Mucosa of rectum (tissue), 2 donors: ENCODE measurements around the gene SNN.
A peak's percentile ranks its signal among the peaks of the same experiment; 100 is the strongest.

Experiments
- H3K27ac ChIP-seq, 2 donors: one replicate each; pipeline ENCODE4 v1.7.0; 2013; ENCODE audit warnings: inconsistent platforms in 2 of 2, low read depth in 2 of 2, low read length in 2 of 2
- H3K27me3 ChIP-seq, 2 donors: one replicate each; pipeline ENCODE4 v1.7.0; 2013; ENCODE audit warnings: low read length in 2 of 2; ENCODE audit not compliant: control insufficient read depth in 2 of 2, insufficient read depth in 2 of 2
- H3K36me3 ChIP-seq, 2 donors: one replicate each; pipeline ENCODE4 v1.7.0; 2013; ENCODE audit warnings: low read length in 2 of 2; ENCODE audit not compliant: control insufficient read depth in 2 of 2, insufficient read depth in 2 of 2
- H3K4me1 ChIP-seq, 2 donors: one replicate each; pipeline ENCODE4 v1.7.0; 2013; ENCODE audit warnings: low read length in 2 of 2, mild to moderate bottlenecking in 1 of 2; ENCODE audit not compliant: control insufficient read depth in 2 of 2, insufficient read depth in 2 of 2
- H3K4me3 ChIP-seq, 2 donors: one replicate each; pipeline ENCODE4 v1.7.0; 2013; ENCODE audit warnings: low read length in 2 of 2
- H3K9ac ChIP-seq, 2 donors: one replicate each; pipeline ENCODE4 v1.7.0; 2013; ENCODE audit warnings: low read length in 2 of 2, low read depth in 1 of 2, mild to moderate bottlenecking in 1 of 2
- H3K9me3 ChIP-seq, 2 donors: one replicate each; pipeline ENCODE4 v1.7.0; 2013; ENCODE audit warnings: low read length in 2 of 2; ENCODE audit not compliant: control insufficient read depth in 2 of 2
- donor health status: healthy.
- donor health status: Normal muscosa, but diverticular disease.

Gene SNN

GRCh38 chr16:11687601-11688519, 19.6 kb downstream of the SNN start:
- Histone ChIP-seq H3K36me3 (peaks cover 52 to 71% of the 10 kb centered on the region in 2 donors), H3K4me3 (no peak overlapping the region), H3K9ac (no peak overlapping the region), H3K27me3 (no peaks in the 10 kb centered on the region), H3K4me1 (peaks cover 11 to 15% of the 10 kb centered on the region in 2 donors), H3K9me3 (no peaks in the 10 kb centered on the region), H3K27ac (no peak overlapping the region)

- H3K9me3 ChIP-seq = no peaks in the 10 kb centered on the region
- no peaks in the 10 kb centered on the region for H3K27me3 ChIP-seq
- H3K27ac ChIP-seq = no peak overlapping the region
- H3K4me1 ChIP-seq = peaks cover 9% of the 10 kb centered on the region in 2 donors
- H3K36me3 ChIP-seq = peaks cover 48 to 69% of the 10 kb centered on the region in 2 donors
- no peak overlapping the region for H3K4me3 ChIP-seq
- no peak overlapping the region for H3K9ac ChIP-seq
These were observed 20.2 kb downstream of the SNN start for GRCh38 chr16:11688520-11688886.

- peaks cover 44 to 62% of the 10 kb centered on the region in 2 donors for H3K36me3 ChIP-seq
These were observed 21.0 kb downstream of the SNN start for GRCh38 chr16:11689031-11689840.

GRCh38 chr16:11691235-11691634, 23.0 kb downstream of the SNN start:
- H3K4me3 ChIP-seq = no peak overlapping the region
- H3K27ac ChIP-seq = no peak overlapping the region
- H3K9me3 ChIP-seq = no peaks in the 10 kb centered on the region
- no peaks in the 10 kb centered on the region for H3K27me3 ChIP-seq
- no peak overlapping the region for H3K9ac ChIP-seq
- peaks cover 49 to 69% of the 10 kb centered on the region in 2 donors for H3K36me3 ChIP-seq
- H3K4me1 ChIP-seq = peaks cover 8 to 9% of the 10 kb centered on the region in 2 donors

More at GRCh38 chr16:11689031-11689840, 21.0 kb downstream of the SNN start:
- Histone ChIP-seq H3K27ac (peak overlapping the region; percentile 17 to 21), H3K4me1 (peaks cover 8 to 9% of the 10 kb centered on the region in 2 donors), H3K9me3 (no peaks in the 10 kb centered on the region), H3K27me3 (no peaks in the 10 kb centered on the region), H3K4me3 (no peak overlapping the region), H3K9ac (no peak overlapping the region)

- H3K36me3 ChIP-seq = peaks cover 52 to 69% of the 10 kb centered on the region in 2 donors
- H3K27me3 ChIP-seq = no peaks in the 10 kb centered on the region
These were observed 23.5 kb downstream of the SNN start for GRCh38 chr16:11691771-11692170.

GRCh38 chr16:11692171-11692570, 23.9 kb downstream of the SNN start:
- Histone ChIP-seq H3K36me3 (peaks cover 51 to 69% of the 10 kb centered on the region in 2 donors), H3K9me3 (no peaks in the 10 kb centered on the region), H3K4me1 (peaks cover 8 to 9% of the 10 kb centered on the region in 2 donors), H3K4me3 (no peak overlapping the region), H3K9ac (no peak overlapping the region), H3K27me3 (no peaks in the 10 kb centered on the region), H3K27ac (no peak overlapping the region)

More at GRCh38 chr16:11691771-11692170, 23.5 kb downstream of the SNN start:
- Histone ChIP-seq H3K9me3 (no peaks in the 10 kb centered on the region), H3K9ac (no peak overlapping the region), H3K4me3 (no peak overlapping the region), H3K27ac (no peak overlapping the region), H3K4me1 (peaks cover 8 to 9% of the 10 kb centered on the region in 2 donors)

GRCh38 chr16:11692651-11693050, 24.4 kb downstream of the SNN start:
- H3K27me3 ChIP-seq = no peaks in the 10 kb centered on the region
- H3K27ac ChIP-seq = no peak overlapping the region
- peaks cover 51 to 69% of the 10 kb centered on the region in 2 donors for H3K36me3 ChIP-seq
- peaks cover 8 to 9% of the 10 kb centered on the region in 2 donors for H3K4me1 ChIP-seq
- no peaks in the 10 kb centered on the region for H3K9me3 ChIP-seq
- no peak overlapping the region for H3K9ac ChIP-seq
- no peak overlapping the region for H3K4me3 ChIP-seq

GRCh38 chr16:11696266-11697012, 28.2 kb downstream of the SNN start:
- H3K4me3 ChIP-seq = no peak overlapping the region
- no peaks in the 10 kb centered on the region for H3K9me3 ChIP-seq
- no peak overlapping the region for H3K9ac ChIP-seq
- H3K36me3 ChIP-seq = peaks cover 55 to 78% of the 10 kb centered on the region in 2 donors
- H3K27ac ChIP-seq = no peak overlapping the region
- H3K27me3 ChIP-seq = no peaks in the 10 kb centered on the region
- H3K4me1 ChIP-seq = no peaks in the 10 kb centered on the region

DNA sequence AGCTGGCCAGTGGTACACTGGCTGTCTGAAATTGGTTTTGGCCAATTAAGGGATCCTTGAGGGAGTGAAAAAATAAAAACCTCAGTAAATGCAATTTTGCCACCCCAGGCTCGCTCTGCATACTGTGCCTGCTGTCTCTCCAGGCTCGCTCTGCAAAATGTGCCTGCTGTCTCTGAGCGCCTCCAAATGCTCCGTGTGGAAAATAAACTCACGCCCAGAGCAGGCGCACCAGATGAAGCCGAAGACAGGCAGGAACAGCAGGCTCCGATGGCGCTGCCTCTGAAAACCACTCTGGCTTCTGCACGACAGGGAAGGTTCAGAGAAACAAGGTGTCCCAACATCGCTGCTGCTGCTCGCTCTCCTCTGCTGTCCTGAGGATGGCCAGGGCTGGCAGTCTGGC, 29.1 kb downstream of the SNN start:
- Histone ChIP-seq H3K4me3 (no peak overlapping the region), H3K27me3 (no peaks in the 10 kb centered on the region), H3K9ac (no peak overlapping the region), H3K4me1 (no peaks in the 10 kb centered on the region), H3K27ac (no peak overlapping the region), H3K36me3 (peaks cover 49 to 74% of the 10 kb centered on the region in 2 donors), H3K9me3 (no peaks in the 10 kb centered on the region)
